Natural killer cell (primary cell): ENCODE measurements around the gene MPRIP. TPM values are rescaled to one million over a fixed set of nuclear protein-coding genes. Genes with fewer than 3 reads are reported as not detected.
A peak's percentile ranks its signal among the peaks of the same experiment; 100 is the strongest.

Source experiments
- ATAC-seq, 3 donors: fragments of 150-1000 bp in 2 of 3; fragments of 200-7000 bp in 1 of 3; cut with Tn5 transposase; 1 replicate in 1 of 3; 2 replicates in 2 of 3; pipeline ENCODE4 v1.10.0; 2021; ENCODE audit warnings: mild to moderate bottlenecking in 2 of 3, moderate library complexity in 2 of 3
- DNase-seq, 2 donors: peaks; one replicate each; pipeline versions ENCODE4 v3.0.0 to v3.0.0-alpha.2; 2013 to 2021; ENCODE audit warnings: mixed read lengths in 1 of 2
- H3K27ac ChIP-seq: one replicate; pipeline ENCODE4 v1.5.1; 2013; ENCODE audit warnings: mild to moderate bottlenecking, low read length
- H3K27me3 ChIP-seq: one replicate; pipeline ENCODE4 v1.6.1; 2013; ENCODE audit warnings: low read length; ENCODE audit not compliant: control insufficient read depth, insufficient read depth
- H3K36me3 ChIP-seq: one replicate; pipeline ENCODE4 v1.6.1; 2013; ENCODE audit warnings: low read length; ENCODE audit not compliant: control insufficient read depth, insufficient read depth
- H3K4me1 ChIP-seq: one replicate; pipeline ENCODE4 v1.6.1; 2013; ENCODE audit warnings: low read length; ENCODE audit not compliant: control insufficient read depth, insufficient read depth
- H3K4me3 ChIP-seq: one replicate; pipeline ENCODE4 v1.5.1; 2013; ENCODE audit warnings: low read length
- H3K9me3 ChIP-seq: one replicate; pipeline ENCODE4 v1.6.1; 2013; ENCODE audit warnings: low read length; ENCODE audit not compliant: control insufficient read depth, insufficient read depth
- H3K27ac Mint-ChIP-seq, 2 donors: one replicate each; pipeline ENCODE4 v1.8.0; 2022; ENCODE audit warnings: mild to moderate bottlenecking in 2 of 2, mixed read lengths in 2 of 2, moderate library complexity in 1 of 2
- H3K27me3 Mint-ChIP-seq, 2 donors: one replicate each; pipeline ENCODE4 v1.8.0; 2022; ENCODE audit warnings: low read depth in 2 of 2, mixed read lengths in 2 of 2
- H3K36me3 Mint-ChIP-seq: one replicate; pipeline ENCODE4 v1.8.0; 2022; ENCODE audit warnings: mixed read lengths
- H3K4me1 Mint-ChIP-seq, 2 donors: one replicate each; pipeline ENCODE4 v1.8.0; 2022; ENCODE audit warnings: mixed read lengths in 2 of 2
- H3K4me3 Mint-ChIP-seq: one replicate; pipeline ENCODE4 v1.8.0; 2022; ENCODE audit warnings: mild to moderate bottlenecking, moderate library complexity, mixed read lengths
- H3K9me3 Mint-ChIP-seq, 2 donors: one replicate each; pipeline ENCODE4 v1.8.0; 2022; ENCODE audit warnings: mixed read lengths in 2 of 2
- CTCF ChIP-seq: fragments of 200-600 bp; IDR thresholded peaks from one replicate; pipeline ENCODE4 v1.8.0; 2022; ENCODE audit warnings: antibody characterized with exemption
- WGBS: methylation state at CpG from one replicate; pipeline ENCODE4 v1.1.7; 2013; ENCODE audit warnings: missing lambda C conversion rate; ENCODE audit not compliant: insufficient coverage; 5-methylcytosine and 5-hydroxymethylcytosine counted together
- intact Hi-C: fragments of 100-400 bp; cut with micrococcal nuclease; formaldehyde crosslinking; loops from one replicate; pipeline ENCODE4 v1.14.2; 2022
- total RNA-seq, 4 donors: library from RNA; stranded (reverse); fragments of 120-200 nt in 1 of 4; gene quantifications; one replicate each; pipeline versions ENCODE4 v1.2.3 to v1.2.4, GENCODE V29; 2013 to 2022

MPRIP gene
- total RNA-seq, 3 donors from 2014 or later (not counting 1 experiment from before 2014, with no cell fraction given), result 225 to 272 (median 229) TPM

GRCh38 chr17:17120294-17120693 is 78.0 kb downstream of the MPRIP start:
- Mint-ChIP-seq H3K4me1 (peaks cover 81 to 86% of the 10 kb centered on the region in 2 donors), H3K4me3 (peak overlapping the region; percentile 56), H3K36me3 (no peaks in the 10 kb centered on the region), H3K27me3 (no peaks in the 10 kb centered on the region), H3K27ac (peak overlapping the region; percentile 92 to 93), H3K9me3 (no peaks in the 10 kb centered on the region)
- DNase-seq, result no peak
- no peaks in the 10 kb centered on the region for H3K27me3 ChIP-seq
- no peaks in the 10 kb centered on the region for H3K36me3 ChIP-seq
- WGBS, result 77% methylated on average over 4 of the region's 4 CpGs
- peak overlapping the region; percentile 95 for H3K27ac ChIP-seq
- no peak for ATAC-seq
- H3K9me3 ChIP-seq, result no peaks in the 10 kb centered on the region
- H3K4me1 ChIP-seq, result peaks cover 82% of the 10 kb centered on the region
- intact Hi-C loops, result loop anchor here (5.0 to 10.0 kb wide), 2 partner anchors 133 to 185 kb away; partner anchors contain the start of gene NT5M
- no peak for TF ChIP-seq CTCF
- H3K4me3 ChIP-seq, result no peak overlapping the region

GRCh38 chr17:17120701-17121100 is 78.4 kb downstream of the MPRIP start:
- TF ChIP-seq CTCF, result no peak
- Histone ChIP-seq H3K27ac (peak overlapping the region; percentile 95), H3K4me3 (no peak overlapping the region), H3K27me3 (no peaks in the 10 kb centered on the region), H3K36me3 (no peaks in the 10 kb centered on the region), H3K9me3 (no peaks in the 10 kb centered on the region), H3K4me1 (peaks cover 82% of the 10 kb centered on the region)
- Mint-ChIP-seq H3K4me1 (peaks cover 81 to 86% of the 10 kb centered on the region in 2 donors), H3K9me3 (no peaks in the 10 kb centered on the region), H3K4me3 (no peak overlapping the region), H3K27me3 (no peaks in the 10 kb centered on the region), H3K36me3 (no peaks in the 10 kb centered on the region), H3K27ac (peak overlapping the region; percentile 92 to 93)
- 67% methylated on average over 3 of the region's 3 CpGs for WGBS
- no peak for ATAC-seq
- DNase-seq, result no peak
- intact Hi-C loops, result loop anchor here (5.0 to 10.0 kb wide), 2 partner anchors 133 to 184 kb away; partner anchors contain the start of gene NT5M

- no peaks in the 10 kb centered on the region for H3K27me3 ChIP-seq
- Mint-ChIP-seq H3K4me3 (no peak overlapping the region), H3K27me3 (no peaks in the 10 kb centered on the region), H3K27ac (peak overlapping the region; percentile 92 to 93), H3K4me1 (peaks cover 81 to 86% of the 10 kb centered on the region in 2 donors), H3K36me3 (no peaks in the 10 kb centered on the region), H3K9me3 (no peaks in the 10 kb centered on the region)
- no peaks in the 10 kb centered on the region for H3K36me3 ChIP-seq
- DNase-seq (peak in 1 of 2 donors; percentile 41), ATAC-seq (no peak)
- no peak overlapping the region for H3K4me3 ChIP-seq
- no peaks in the 10 kb centered on the region for H3K9me3 ChIP-seq
- intact Hi-C loops, result loop anchor here (5.0 to 10.0 kb wide), 2 partner anchors 134 to 184 kb away; partner anchors contain the start of gene NT5M
- peaks cover 83% of the 10 kb centered on the region for H3K4me1 ChIP-seq
- peak overlapping the region; percentile 95 for H3K27ac ChIP-seq
- 70% methylated on average over 8 of the region's 8 CpGs for WGBS
- no peak for TF ChIP-seq CTCF
Observed at GRCh38 chr17:17121162-17121561, 78.9 kb downstream of the MPRIP start.
